H1 (cell line): ENCODE data around the gene FARS2.

ENCODE experiments used
- CBX5 ChIP-seq: fragments of 300-800, 300-1000 bp; sonication (generic); IDR thresholded peaks from 2 replicates; pipeline ENCODE4 v1.7.1; 2016; ENCODE audit warnings: antibody characterized with exemption, low read length, low read depth
- CEBPB ChIP-seq: IDR thresholded peaks from 2 replicates; pipeline ENCODE4 v1.6.1; 2012; ENCODE audit warnings: low read depth, low read length
- EZH2 ChIP-seq: fragments of 200-600 bp; sonication (generic); IDR thresholded peaks from 2 replicates; pipeline ENCODE4 v1.7.1; 2012; ENCODE audit warnings: low read depth, mild to moderate bottlenecking, moderate library complexity, low read length, inconsistent platforms; ENCODE audit not compliant: severe bottlenecking
- GABPA ChIP-seq: IDR thresholded peaks from 2 replicates; pipeline ENCODE4 v1.6.1; 2011; ENCODE audit warnings: mild to moderate bottlenecking, low read length, moderate library complexity, borderline replicate concordance; ENCODE audit not compliant: insufficient read depth
- POLR2A ChIP-seq, 2 experiments: IDR thresholded peaks; 1 replicate in 1 of 2; 2 replicates in 1 of 2; pipeline ENCODE4 v1.6.1; 2011; ENCODE audit warnings: low read depth in 2 of 2, low read length in 2 of 2, mild to moderate bottlenecking in 2 of 2; ENCODE audit errors: control extremely low read depth in 1 of 2
- POLR2AphosphoS5 ChIP-seq: IDR thresholded peaks from 2 replicates; pipeline ENCODE4 v1.6.1; 2011; ENCODE audit warnings: low read depth, low read length
- RAD21 ChIP-seq, 2 experiments: IDR thresholded peaks in 1 of 2; conservative IDR thresholded peaks in 1 of 2; 2 replicates each; pipeline ENCODE4 v1.6.1; 2011; ENCODE audit warnings: low read depth in 2 of 2, low read length in 2 of 2, improper control_type of control experiment in 1 of 2, inconsistent platforms in 1 of 2, mild to moderate bottlenecking in 1 of 2, moderate library complexity in 1 of 2
- RNF2 ChIP-seq: fragments of 200-900, 300-1000 bp; sonication (generic); IDR thresholded peaks from 2 replicates; pipeline ENCODE4 v1.7.1; 2016; ENCODE audit warnings: borderline replicate concordance, low read depth, mild to moderate bottlenecking, antibody characterized with exemption, low read length; ENCODE audit not compliant: poor library complexity, severe bottlenecking; ENCODE audit errors: missing control alignments
- SAP30 ChIP-seq: fragments of 300-600 bp; sonication (generic); IDR thresholded peaks from 2 replicates; pipeline ENCODE4 v1.7.1; 2012; ENCODE audit warnings: low read length, moderate library complexity, mild to moderate bottlenecking, inconsistent platforms; ENCODE audit not compliant: insufficient read depth, insufficient replicate concordance
- TAF1 ChIP-seq: IDR thresholded peaks from 2 replicates; pipeline ENCODE4 v1.6.1; 2011; ENCODE audit warnings: mild to moderate bottlenecking, low read depth, low read length
- TBP ChIP-seq: IDR thresholded peaks from 2 replicates; pipeline ENCODE4 v1.6.1; 2011; ENCODE audit warnings: low read depth, low read length, improper control_type of control experiment
- YY1 ChIP-seq: IDR thresholded peaks from 2 replicates; pipeline ENCODE4 v1.6.1; 2011; ENCODE audit warnings: low read depth, mild to moderate bottlenecking, low read length
- ZNF274 ChIP-seq: IDR thresholded peaks from 2 replicates; pipeline ENCODE4 v1.7.0; 2012; ENCODE audit warnings: low read length, borderline replicate concordance; ENCODE audit errors: extremely low read depth
- TF ChIP-seq, protein P1 (sequence below), 3 experiments: IDR thresholded peaks; 1 replicate in 2 of 3; 2 replicates in 1 of 3; pipeline versions ENCODE4 v1.5.1 to v1.6.1; 2011; ENCODE audit warnings: low read length in 3 of 3, mild to moderate bottlenecking in 3 of 3, inconsistent platforms in 2 of 3, low read depth in 1 of 3, moderate library complexity in 1 of 3; ENCODE audit not compliant: insufficient read depth in 1 of 3; ENCODE audit errors: control extremely low read depth in 1 of 3

DNA sequence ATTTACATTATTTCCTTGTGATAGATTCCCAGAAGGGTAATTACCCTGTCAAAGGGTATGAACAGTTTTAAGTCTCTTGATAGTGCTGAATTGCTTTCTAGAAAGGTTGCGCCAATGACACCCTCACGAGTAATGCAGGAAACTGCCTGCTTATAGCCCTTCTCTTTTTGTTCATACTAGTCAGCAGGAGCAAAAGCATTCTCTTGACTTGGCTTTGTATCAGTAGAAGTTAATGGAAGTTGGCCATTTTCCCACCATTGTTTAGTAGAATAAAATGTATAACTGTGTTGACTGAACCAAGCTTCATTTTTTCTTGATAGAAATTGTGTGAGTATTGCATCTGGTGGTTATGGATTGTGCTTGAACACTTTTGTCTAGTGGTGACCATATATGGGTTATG lies 100.1 kb downstream of the FARS2 start:
- no peak for TF ChIP-seq SAP30
- TF ChIP-seq, protein P1, sequence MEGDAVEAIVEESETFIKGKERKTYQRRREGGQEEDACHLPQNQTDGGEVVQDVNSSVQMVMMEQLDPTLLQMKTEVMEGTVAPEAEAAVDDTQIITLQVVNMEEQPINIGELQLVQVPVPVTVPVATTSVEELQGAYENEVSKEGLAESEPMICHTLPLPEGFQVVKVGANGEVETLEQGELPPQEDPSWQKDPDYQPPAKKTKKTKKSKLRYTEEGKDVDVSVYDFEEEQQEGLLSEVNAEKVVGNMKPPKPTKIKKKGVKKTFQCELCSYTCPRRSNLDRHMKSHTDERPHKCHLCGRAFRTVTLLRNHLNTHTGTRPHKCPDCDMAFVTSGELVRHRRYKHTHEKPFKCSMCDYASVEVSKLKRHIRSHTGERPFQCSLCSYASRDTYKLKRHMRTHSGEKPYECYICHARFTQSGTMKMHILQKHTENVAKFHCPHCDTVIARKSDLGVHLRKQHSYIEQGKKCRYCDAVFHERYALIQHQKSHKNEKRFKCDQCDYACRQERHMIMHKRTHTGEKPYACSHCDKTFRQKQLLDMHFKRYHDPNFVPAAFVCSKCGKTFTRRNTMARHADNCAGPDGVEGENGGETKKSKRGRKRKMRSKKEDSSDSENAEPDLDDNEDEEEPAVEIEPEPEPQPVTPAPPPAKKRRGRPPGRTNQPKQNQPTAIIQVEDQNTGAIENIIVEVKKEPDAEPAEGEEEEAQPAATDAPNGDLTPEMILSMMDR (IDR thresholded peaks at IDR 0.05; ENCODE audit: control extremely low read depth in 1 of 3, insufficient read depth in 1 of 3, low read depth in 1 of 3, low read length in 3 of 3), result no peak
- TF ChIP-seq YY1, result no peak
- TF ChIP-seq RNF2, result no peak
- TF ChIP-seq ZNF274, result no peak
- TF ChIP-seq EZH2, result no peak
- no peak for TF ChIP-seq TAF1
- TF ChIP-seq POLR2AphosphoS5, result no peak
- no peak for TF ChIP-seq GABPA
- no peak for TF ChIP-seq TBP
- TF ChIP-seq POLR2A (IDR thresholded peaks at IDR 0.05; ENCODE audit: control extremely low read depth in 1 of 2, low read depth in 2 of 2, low read length in 2 of 2), result no peak
- no peak for TF ChIP-seq CEBPB
- no peak for TF ChIP-seq RAD21 (IDR thresholded peaks at IDR 0.05 in 1 of 2, conservative IDR thresholded peaks at IDR 0.05 in 1 of 2; ENCODE audit: low read depth in 2 of 2, low read length in 2 of 2)
- TF ChIP-seq CBX5, result no peak
